Neural progenitor cell (in vitro differentiated cells): ENCODE results near the gene TSC22D4.

Source experiments
- CTCF ChIP-seq: fragments of 200-600 bp; sonication (generic); IDR thresholded peaks from 2 replicates; pipeline ENCODE4 v1.5.1; 2017; ENCODE audit warnings: antibody characterized with exemption, mild to moderate bottlenecking
- EZH2 ChIP-seq: fragments of 200-600 bp; sonication (generic); IDR thresholded peaks from 2 replicates; pipeline ENCODE4 v1.6.1; 2017; ENCODE audit warnings: antibody characterized with exemption, mild to moderate bottlenecking, moderate library complexity

DNA sequence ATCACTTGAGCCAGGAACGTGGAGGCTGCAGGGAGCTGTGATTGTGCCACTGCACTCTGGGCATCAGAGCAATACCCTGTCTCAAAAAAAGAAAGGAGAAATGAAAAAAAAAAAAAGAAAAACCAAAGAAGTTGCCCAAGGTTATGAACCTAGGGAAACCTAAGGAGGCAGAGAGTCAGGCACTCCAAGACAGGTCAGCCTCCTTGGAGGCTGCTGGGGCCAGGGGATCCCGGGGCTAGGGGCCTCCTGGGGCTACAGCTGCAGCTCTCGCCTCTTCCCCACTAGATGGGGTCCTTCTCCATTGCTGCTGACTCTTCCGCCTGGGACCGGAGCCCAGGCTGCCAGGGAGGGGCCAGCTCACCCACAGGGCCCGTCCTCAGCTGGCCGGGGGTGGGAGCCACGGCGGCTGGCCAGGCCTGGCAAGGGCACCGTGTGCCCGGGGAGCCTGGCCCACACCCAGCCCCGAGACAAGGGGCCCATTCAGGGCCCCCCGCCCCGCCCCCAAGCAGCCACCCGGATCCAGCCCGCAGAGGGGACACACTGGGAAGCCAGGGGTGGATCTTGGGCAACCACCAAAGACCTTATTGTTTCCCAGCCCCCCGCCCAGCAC lies 13.2 kb downstream of the TSC22D4 start:
- TF ChIP-seq CTCF (peak; percentile 67), EZH2 (no peak)
